Measurements from ENCODE around the gene FOXP1.

DNA sequence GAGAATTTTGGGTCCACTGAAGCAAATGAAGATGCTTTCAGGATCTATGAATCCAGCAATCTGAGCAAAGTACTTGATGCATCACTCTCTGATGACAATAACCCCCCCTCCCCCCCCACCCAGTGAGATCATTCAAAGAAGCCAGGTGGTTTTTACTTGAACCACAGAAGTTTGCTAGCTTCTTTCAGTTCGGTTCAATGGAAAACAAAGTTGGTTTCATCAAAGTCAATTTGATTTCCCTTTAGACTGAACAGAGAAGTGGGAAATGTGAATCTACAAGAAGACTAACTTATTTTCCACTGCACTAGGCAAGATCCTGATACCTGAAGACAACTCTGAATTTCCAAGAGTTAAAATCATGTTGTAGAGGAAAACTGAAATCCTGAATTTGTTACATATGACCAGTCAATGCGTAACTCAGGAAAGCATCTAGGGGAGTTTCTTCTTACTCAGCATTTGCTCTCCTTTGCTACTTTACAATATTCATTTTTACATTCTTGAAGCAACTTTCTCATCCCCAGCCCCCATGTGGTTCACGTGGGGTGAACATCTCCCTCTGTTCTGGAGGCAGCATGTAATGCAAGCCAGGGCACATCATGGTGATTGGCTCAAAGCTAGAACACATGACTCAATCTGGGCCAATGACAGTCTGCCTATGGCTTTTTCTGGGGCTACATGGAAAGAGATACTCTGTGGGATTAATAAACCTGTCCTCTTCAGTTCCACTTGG is 572.6 kb downstream of the FOXP1 start:
- TF ChIP-seq, protein P1, sequence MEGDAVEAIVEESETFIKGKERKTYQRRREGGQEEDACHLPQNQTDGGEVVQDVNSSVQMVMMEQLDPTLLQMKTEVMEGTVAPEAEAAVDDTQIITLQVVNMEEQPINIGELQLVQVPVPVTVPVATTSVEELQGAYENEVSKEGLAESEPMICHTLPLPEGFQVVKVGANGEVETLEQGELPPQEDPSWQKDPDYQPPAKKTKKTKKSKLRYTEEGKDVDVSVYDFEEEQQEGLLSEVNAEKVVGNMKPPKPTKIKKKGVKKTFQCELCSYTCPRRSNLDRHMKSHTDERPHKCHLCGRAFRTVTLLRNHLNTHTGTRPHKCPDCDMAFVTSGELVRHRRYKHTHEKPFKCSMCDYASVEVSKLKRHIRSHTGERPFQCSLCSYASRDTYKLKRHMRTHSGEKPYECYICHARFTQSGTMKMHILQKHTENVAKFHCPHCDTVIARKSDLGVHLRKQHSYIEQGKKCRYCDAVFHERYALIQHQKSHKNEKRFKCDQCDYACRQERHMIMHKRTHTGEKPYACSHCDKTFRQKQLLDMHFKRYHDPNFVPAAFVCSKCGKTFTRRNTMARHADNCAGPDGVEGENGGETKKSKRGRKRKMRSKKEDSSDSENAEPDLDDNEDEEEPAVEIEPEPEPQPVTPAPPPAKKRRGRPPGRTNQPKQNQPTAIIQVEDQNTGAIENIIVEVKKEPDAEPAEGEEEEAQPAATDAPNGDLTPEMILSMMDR (IDR thresholded peaks at IDR 0.05; ENCODE audit: low read depth, low read length, missing input control), result no peak
- TF ChIP-seq RXRA (IDR thresholded peaks at IDR 0.05) (no peak), SP1 (IDR thresholded peaks at IDR 0.05) (no peak), JUND (IDR thresholded peaks at IDR 0.05) (no peak), RAD21 (IDR thresholded peaks at IDR 0.05) (no peak), YY1 (IDR thresholded peaks at IDR 0.05) (no peak), EGR1 (IDR thresholded peaks at IDR 0.05; ENCODE audit: low read depth in 2 of 2) (no peak), HNF4A (conservative IDR thresholded peaks at IDR 0.05) (no peak)
- TF ChIP-seq, protein P2, sequence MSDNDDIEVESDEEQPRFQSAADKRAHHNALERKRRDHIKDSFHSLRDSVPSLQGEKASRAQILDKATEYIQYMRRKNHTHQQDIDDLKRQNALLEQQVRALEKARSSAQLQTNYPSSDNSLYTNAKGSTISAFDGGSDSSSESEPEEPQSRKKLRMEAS (IDR thresholded peaks at IDR 0.05), result no peak
- TF ChIP-seq, protein P3, sequence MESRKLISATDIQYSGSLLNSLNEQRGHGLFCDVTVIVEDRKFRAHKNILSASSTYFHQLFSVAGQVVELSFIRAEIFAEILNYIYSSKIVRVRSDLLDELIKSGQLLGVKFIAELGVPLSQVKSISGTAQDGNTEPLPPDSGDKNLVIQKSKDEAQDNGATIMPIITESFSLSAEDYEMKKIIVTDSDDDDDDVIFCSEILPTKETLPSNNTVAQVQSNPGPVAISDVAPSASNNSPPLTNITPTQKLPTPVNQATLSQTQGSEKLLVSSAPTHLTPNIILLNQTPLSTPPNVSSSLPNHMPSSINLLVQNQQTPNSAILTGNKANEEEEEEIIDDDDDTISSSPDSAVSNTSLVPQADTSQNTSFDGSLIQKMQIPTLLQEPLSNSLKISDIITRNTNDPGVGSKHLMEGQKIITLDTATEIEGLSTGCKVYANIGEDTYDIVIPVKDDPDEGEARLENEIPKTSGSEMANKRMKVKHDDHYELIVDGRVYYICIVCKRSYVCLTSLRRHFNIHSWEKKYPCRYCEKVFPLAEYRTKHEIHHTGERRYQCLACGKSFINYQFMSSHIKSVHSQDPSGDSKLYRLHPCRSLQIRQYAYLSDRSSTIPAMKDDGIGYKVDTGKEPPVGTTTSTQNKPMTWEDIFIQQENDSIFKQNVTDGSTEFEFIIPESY (IDR thresholded peaks at IDR 0.05), result no peak
- TF ChIP-seq, protein P4, sequence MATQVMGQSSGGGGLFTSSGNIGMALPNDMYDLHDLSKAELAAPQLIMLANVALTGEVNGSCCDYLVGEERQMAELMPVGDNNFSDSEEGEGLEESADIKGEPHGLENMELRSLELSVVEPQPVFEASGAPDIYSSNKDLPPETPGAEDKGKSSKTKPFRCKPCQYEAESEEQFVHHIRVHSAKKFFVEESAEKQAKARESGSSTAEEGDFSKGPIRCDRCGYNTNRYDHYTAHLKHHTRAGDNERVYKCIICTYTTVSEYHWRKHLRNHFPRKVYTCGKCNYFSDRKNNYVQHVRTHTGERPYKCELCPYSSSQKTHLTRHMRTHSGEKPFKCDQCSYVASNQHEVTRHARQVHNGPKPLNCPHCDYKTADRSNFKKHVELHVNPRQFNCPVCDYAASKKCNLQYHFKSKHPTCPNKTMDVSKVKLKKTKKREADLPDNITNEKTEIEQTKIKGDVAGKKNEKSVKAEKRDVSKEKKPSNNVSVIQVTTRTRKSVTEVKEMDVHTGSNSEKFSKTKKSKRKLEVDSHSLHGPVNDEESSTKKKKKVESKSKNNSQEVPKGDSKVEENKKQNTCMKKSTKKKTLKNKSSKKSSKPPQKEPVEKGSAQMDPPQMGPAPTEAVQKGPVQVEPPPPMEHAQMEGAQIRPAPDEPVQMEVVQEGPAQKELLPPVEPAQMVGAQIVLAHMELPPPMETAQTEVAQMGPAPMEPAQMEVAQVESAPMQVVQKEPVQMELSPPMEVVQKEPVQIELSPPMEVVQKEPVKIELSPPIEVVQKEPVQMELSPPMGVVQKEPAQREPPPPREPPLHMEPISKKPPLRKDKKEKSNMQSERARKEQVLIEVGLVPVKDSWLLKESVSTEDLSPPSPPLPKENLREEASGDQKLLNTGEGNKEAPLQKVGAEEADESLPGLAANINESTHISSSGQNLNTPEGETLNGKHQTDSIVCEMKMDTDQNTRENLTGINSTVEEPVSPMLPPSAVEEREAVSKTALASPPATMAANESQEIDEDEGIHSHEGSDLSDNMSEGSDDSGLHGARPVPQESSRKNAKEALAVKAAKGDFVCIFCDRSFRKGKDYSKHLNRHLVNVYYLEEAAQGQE (IDR thresholded peaks at IDR 0.05), result no peak
